GM23338 (cell line): ENCODE results near the gene GNAT1. TPM values are rescaled to one million over a fixed set of nuclear protein-coding genes. Genes with fewer than 3 reads are reported as not detected.

Source experiments
- ATAC-seq: fragments of 200-7000 bp; cut with Tn5 transposase; 3 replicates; pipeline ENCODE4 v1.9.1; 2020
- DNase-seq: peaks from one replicate; pipeline ENCODE4 v3.0.0-alpha.2; 2015; ENCODE audit warnings: low spot score
- H2AFZ ChIP-seq: fragments of 200-600 bp; sonication (generic); 2 replicates; pipeline ENCODE4 v1.8.0; 2016; ENCODE audit warnings: antibody characterized with exemption, mild to moderate bottlenecking, moderate library complexity
- H3F3A ChIP-seq: fragments of 200-600 bp; sonication (generic); replicated peaks from 2 replicates; pipeline ENCODE4 v1.8.0; 2017; ENCODE audit warnings: antibody characterized with exemption, mixed run types, low read depth
- H3K27ac ChIP-seq: fragments of 200-600 bp; sonication (generic); 2 replicates; pipeline ENCODE4 v1.6.1; 2016; ENCODE audit warnings: low read depth
- H3K27me3 ChIP-seq: fragments of 200-600 bp; sonication (generic); 2 replicates; pipeline ENCODE4 v1.8.0; 2016; ENCODE audit warnings: mild to moderate bottlenecking, mixed run types, moderate library complexity; ENCODE audit not compliant: insufficient read depth
- H3K36me3 ChIP-seq: fragments of 200-600 bp; sonication (generic); 2 replicates; pipeline ENCODE4 v1.8.0; 2016; ENCODE audit warnings: mild to moderate bottlenecking; ENCODE audit not compliant: insufficient read depth
- H3K4me1 ChIP-seq: fragments of 200-600 bp; sonication (generic); 2 replicates; pipeline ENCODE4 v1.8.0; 2016; ENCODE audit warnings: mild to moderate bottlenecking, moderate library complexity; ENCODE audit not compliant: insufficient read depth
- H3K4me2 ChIP-seq: fragments of 200-600 bp; sonication (generic); 2 replicates; pipeline ENCODE4 v1.7.1; 2017; ENCODE audit warnings: mixed run types
- H3K4me3 ChIP-seq: fragments of 200-600 bp; sonication (generic); 2 replicates; pipeline ENCODE4 v1.6.1; 2016; ENCODE audit warnings: mixed run types
- H3K79me2 ChIP-seq: fragments of 200-600 bp; sonication (generic); replicated peaks from 2 replicates; pipeline ENCODE4 v1.8.0; 2017; ENCODE audit warnings: mild to moderate bottlenecking; ENCODE audit not compliant: insufficient read depth
- H3K9me2 ChIP-seq: fragments of 200-600 bp; sonication (generic); 2 replicates; pipeline ENCODE4 v1.8.0; 2017; ENCODE audit not compliant: insufficient read depth
- H4K20me1 ChIP-seq: fragments of 200-600 bp; sonication (generic); replicated peaks from 2 replicates; pipeline ENCODE4 v1.8.0; 2017; ENCODE audit warnings: mild to moderate bottlenecking; ENCODE audit not compliant: insufficient read depth
- H3K27ac Mint-ChIP-seq: 2 replicates; pipeline ENCODE4 v1.8.0; 2020; ENCODE audit warnings: inconsistent platforms, mild to moderate bottlenecking, moderate library complexity, mixed read lengths
- H3K27me3 Mint-ChIP-seq: 3 replicates; pipeline ENCODE4 v1.8.0; 2022; ENCODE audit warnings: low read depth, mild to moderate bottlenecking, moderate library complexity, mixed read lengths, inconsistent platforms; ENCODE audit not compliant: insufficient read depth, poor library complexity
- H3K36me3 Mint-ChIP-seq: 3 replicates; pipeline ENCODE4 v1.8.0; 2021; ENCODE audit warnings: low read depth, mild to moderate bottlenecking, inconsistent platforms, moderate library complexity, mixed read lengths
- H3K4me1 Mint-ChIP-seq: 3 replicates; pipeline ENCODE4 v1.8.0; 2020; ENCODE audit warnings: mild to moderate bottlenecking, inconsistent platforms, mixed read lengths
- H3K4me3 Mint-ChIP-seq: 3 replicates; pipeline ENCODE4 v1.8.0; 2021; ENCODE audit warnings: moderate library complexity, mild to moderate bottlenecking, inconsistent platforms, mixed read lengths
- H3K9me3 Mint-ChIP-seq: 3 replicates; pipeline ENCODE4 v1.8.0; 2020; ENCODE audit warnings: moderate library complexity, mild to moderate bottlenecking, inconsistent platforms, mixed read lengths
- CREB1 ChIP-seq: fragments of 250-450 bp; sonication (Bioruptor Pico); IDR thresholded peaks from 2 replicates; pipeline ENCODE4 v1.5.0; 2020; ENCODE audit warnings: low read depth, mild to moderate bottlenecking, moderate library complexity
- EZH2phosphoT487 ChIP-seq: fragments of 200-600 bp; sonication (generic); IDR thresholded peaks from one replicate; pipeline ENCODE4 v1.8.1; 2018; ENCODE audit warnings: antibody characterized with exemption; ENCODE audit not compliant: unreplicated experiment
- NANOG ChIP-seq: IDR thresholded peaks from 2 replicates; pipeline ENCODE4 v1.6.1; 2016; ENCODE audit warnings: antibody characterized with exemption, borderline replicate concordance
- POLR2AphosphoS5 ChIP-seq: IDR thresholded peaks from 2 replicates; pipeline ENCODE4 v1.6.1; 2016; ENCODE audit warnings: antibody characterized with exemption, low read depth
- STAT1 ChIP-seq: IDR thresholded peaks from one replicate; pipeline ENCODE4 v1.6.1; 2016; ENCODE audit warnings: antibody characterized with exemption; ENCODE audit not compliant: unreplicated experiment
- ZNF114 ChIP-seq: fragments of 250-450 bp; sonication (Bioruptor Pico); IDR thresholded peaks from 2 replicates; pipeline ENCODE4 v1.5.0; 2020; ENCODE audit warnings: mild to moderate bottlenecking, moderate library complexity
- ZNF331 ChIP-seq: fragments of 250-450 bp; sonication (Bioruptor Pico); IDR thresholded peaks from 2 replicates; pipeline ENCODE4 v1.5.0; 2020; ENCODE audit warnings: low read depth, mild to moderate bottlenecking, moderate library complexity
- polyA plus RNA-seq: library from polyadenylated mRNA; unstranded; fragments of >200 nt; fragmentation: Nextera tagmentation; extraction: Ambion mirVana; gene quantifications from 2 replicates; pipeline ENCODE4 v1.2.1, GENCODE V29; 2016
- total RNA-seq: library from RNA; depleted of rRNA; stranded (reverse); fragments of >200 nt; shearing (Covaris generic); gene quantifications from 2 replicates; pipeline ENCODE4 v1.2.3, GENCODE V29; 2014
- TF ChIP-seq, protein P1 (sequence below): fragments of 250-450 bp; sonication (Bioruptor Pico); IDR thresholded peaks from 2 replicates; pipeline ENCODE4 v1.5.0; 2020; ENCODE audit warnings: mild to moderate bottlenecking, moderate library complexity
- TF ChIP-seq, protein P2 (sequence below), 2 experiments: fragments of 200-600 bp in 1 of 2; sonication (generic) in 1 of 2; conservative IDR thresholded peaks; 2 replicates each; pipeline versions ENCODE4 v1.5.1 to v1.6.1; 2016 to 2017; ENCODE audit warnings: antibody characterized with exemption in 2 of 2, low read depth in 2 of 2, mild to moderate bottlenecking in 2 of 2, moderate library complexity in 1 of 2
- TF ChIP-seq, protein P3 (sequence below): IDR thresholded peaks from one replicate; pipeline ENCODE4 v1.6.1; 2018; ENCODE audit warnings: antibody characterized with exemption; ENCODE audit not compliant: unreplicated experiment

GNAT1 gene
- total and polyA plus RNA-seq, 2 experiments from 2014 or later: not detected

DNA sequence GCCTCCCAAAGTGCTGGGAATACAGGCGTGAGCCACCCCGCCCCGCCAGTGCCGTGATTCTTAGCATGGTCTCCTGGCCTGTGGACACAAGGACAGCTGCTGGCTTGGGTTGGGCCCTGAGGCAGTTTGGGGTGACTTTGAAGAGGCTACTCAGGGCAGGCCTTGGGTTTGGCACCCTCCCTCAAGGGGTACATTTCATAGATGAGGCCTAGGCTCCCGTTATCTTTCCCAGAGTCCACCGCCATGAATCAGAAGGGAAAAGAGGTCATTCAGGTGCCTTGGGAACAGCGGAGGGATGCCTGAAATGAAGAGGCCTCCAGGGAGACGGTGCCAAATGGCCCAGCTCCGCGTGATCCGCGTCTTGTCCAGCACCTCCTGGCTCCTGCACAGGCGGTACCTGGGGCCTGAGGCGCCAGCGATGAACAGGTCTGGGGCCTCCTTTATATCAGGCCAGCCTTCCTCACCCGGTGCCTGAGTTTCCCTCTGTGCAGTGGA lies 53.9 kb downstream of the GNAT1 start:
- H3K36me3 ChIP-seq: no peaks in the 10 kb centered on the region
- Mint-ChIP-seq H3K36me3 (peaks cover 15% of the 10 kb centered on the region), H3K27ac (peak overlapping the region; percentile 94), H3K4me3 (peak overlapping the region; percentile 39; the same call in 1 of the 3 replicates), H3K9me3 (no peaks in the 10 kb centered on the region), H3K27me3 (peaks cover 19% of the 10 kb centered on the region), H3K4me1 (peaks cover 72% of the 10 kb centered on the region)
- H3K27ac ChIP-seq: peak overlapping the region; percentile 89
- peak overlapping the region; percentile 70 for H3K4me2 ChIP-seq
- peak overlapping the region; percentile 35; the same call in 1 of the 2 replicates for H3K4me3 ChIP-seq
- peaks cover 87% of the 10 kb centered on the region for H3K79me2 ChIP-seq
- peaks cover 12% of the 10 kb centered on the region; the same call in 1 of the 2 replicates for H3F3A ChIP-seq
- peaks cover 44% of the 10 kb centered on the region for H4K20me1 ChIP-seq
- no peaks in the 10 kb centered on the region for H3K9me2 ChIP-seq
- DNase-seq (no peak), ATAC-seq (0 out of 3 replicates have a peak, but pooled peaks have one; percentile 0)
- no peak overlapping the region for H2AFZ ChIP-seq
- no peaks in the 10 kb centered on the region for H3K27me3 ChIP-seq
- TF ChIP-seq ZNF331 (no peak), CREB1 (CRISPR knock-in tag) (no peak), EZH2phosphoT487 (no peak), POLR2AphosphoS5 (no peak), NANOG (no peak), ZNF114 (CRISPR knock-in tag) (no peak), STAT1 (no peak)
- TF ChIP-seq, protein P1, sequence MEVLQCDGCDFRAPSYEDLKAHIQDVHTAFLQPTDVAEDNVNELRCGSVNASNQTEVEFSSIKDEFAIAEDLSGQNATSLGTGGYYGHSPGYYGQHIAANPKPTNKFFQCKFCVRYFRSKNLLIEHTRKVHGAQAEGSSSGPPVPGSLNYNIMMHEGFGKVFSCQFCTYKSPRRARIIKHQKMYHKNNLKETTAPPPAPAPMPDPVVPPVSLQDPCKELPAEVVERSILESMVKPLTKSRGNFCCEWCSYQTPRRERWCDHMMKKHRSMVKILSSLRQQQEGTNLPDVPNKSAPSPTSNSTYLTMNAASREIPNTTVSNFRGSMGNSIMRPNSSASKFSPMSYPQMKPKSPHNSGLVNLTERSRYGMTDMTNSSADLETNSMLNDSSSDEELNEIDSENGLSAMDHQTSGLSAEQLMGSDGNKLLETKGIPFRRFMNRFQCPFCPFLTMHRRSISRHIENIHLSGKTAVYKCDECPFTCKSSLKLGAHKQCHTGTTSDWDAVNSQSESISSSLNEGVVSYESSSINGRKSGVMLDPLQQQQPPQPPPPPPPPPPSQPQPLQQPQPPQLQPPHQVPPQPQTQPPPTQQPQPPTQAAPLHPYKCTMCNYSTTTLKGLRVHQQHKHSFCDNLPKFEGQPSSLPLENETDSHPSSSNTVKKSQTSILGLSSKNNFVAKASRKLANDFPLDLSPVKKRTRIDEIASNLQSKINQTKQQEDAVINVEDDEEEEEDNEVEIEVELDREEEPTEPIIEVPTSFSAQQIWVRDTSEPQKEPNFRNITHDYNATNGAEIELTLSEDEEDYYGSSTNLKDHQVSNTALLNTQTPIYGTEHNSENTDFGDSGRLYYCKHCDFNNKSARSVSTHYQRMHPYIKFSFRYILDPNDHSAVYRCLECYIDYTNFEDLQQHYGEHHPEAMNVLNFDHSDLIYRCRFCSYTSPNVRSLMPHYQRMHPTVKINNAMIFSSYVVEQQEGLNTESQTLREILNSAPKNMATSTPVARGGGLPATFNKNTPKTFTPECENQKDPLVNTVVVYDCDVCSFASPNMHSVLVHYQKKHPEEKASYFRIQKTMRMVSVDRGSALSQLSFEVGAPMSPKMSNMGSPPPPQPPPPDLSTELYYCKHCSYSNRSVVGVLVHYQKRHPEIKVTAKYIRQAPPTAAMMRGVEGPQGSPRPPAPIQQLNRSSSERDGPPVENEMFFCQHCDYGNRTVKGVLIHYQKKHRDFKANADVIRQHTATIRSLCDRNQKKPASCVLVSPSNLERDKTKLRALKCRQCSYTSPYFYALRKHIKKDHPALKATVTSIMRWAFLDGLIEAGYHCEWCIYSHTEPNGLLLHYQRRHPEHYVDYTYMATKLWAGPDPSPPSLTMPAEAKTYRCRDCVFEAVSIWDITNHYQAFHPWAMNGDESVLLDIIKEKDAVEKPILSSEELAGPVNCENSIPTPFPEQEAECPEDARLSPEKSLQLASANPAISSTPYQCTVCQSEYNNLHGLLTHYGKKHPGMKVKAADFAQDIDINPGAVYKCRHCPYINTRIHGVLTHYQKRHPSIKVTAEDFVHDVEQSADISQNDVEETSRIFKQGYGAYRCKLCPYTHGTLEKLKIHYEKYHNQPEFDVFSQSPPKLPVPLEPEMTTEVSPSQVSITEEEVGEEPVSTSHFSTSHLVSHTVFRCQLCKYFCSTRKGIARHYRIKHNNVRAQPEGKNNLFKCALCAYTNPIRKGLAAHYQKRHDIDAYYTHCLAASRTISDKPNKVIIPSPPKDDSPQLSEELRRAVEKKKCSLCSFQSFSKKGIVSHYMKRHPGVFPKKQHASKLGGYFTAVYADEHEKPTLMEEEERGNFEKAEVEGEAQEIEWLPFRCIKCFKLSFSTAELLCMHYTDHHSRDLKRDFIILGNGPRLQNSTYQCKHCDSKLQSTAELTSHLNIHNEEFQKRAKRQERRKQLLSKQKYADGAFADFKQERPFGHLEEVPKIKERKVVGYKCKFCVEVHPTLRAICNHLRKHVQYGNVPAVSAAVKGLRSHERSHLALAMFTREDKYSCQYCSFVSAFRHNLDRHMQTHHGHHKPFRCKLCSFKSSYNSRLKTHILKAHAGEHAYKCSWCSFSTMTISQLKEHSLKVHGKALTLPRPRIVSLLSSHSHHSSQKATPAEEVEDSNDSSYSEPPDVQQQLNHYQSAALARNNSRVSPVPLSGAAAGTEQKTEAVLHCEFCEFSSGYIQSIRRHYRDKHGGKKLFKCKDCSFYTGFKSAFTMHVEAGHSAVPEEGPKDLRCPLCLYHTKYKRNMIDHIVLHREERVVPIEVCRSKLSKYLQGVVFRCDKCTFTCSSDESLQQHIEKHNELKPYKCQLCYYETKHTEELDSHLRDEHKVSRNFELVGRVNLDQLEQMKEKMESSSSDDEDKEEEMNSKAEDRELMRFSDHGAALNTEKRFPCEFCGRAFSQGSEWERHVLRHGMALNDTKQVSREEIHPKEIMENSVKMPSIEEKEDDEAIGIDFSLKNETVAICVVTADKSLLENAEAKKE (CRISPR knock-in tag): no peak
- TF ChIP-seq, protein P2, sequence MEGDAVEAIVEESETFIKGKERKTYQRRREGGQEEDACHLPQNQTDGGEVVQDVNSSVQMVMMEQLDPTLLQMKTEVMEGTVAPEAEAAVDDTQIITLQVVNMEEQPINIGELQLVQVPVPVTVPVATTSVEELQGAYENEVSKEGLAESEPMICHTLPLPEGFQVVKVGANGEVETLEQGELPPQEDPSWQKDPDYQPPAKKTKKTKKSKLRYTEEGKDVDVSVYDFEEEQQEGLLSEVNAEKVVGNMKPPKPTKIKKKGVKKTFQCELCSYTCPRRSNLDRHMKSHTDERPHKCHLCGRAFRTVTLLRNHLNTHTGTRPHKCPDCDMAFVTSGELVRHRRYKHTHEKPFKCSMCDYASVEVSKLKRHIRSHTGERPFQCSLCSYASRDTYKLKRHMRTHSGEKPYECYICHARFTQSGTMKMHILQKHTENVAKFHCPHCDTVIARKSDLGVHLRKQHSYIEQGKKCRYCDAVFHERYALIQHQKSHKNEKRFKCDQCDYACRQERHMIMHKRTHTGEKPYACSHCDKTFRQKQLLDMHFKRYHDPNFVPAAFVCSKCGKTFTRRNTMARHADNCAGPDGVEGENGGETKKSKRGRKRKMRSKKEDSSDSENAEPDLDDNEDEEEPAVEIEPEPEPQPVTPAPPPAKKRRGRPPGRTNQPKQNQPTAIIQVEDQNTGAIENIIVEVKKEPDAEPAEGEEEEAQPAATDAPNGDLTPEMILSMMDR (conservative IDR thresholded peaks at IDR 0.05; ENCODE audit: low read depth in 2 of 2): no peak
- TF ChIP-seq, protein P3, sequence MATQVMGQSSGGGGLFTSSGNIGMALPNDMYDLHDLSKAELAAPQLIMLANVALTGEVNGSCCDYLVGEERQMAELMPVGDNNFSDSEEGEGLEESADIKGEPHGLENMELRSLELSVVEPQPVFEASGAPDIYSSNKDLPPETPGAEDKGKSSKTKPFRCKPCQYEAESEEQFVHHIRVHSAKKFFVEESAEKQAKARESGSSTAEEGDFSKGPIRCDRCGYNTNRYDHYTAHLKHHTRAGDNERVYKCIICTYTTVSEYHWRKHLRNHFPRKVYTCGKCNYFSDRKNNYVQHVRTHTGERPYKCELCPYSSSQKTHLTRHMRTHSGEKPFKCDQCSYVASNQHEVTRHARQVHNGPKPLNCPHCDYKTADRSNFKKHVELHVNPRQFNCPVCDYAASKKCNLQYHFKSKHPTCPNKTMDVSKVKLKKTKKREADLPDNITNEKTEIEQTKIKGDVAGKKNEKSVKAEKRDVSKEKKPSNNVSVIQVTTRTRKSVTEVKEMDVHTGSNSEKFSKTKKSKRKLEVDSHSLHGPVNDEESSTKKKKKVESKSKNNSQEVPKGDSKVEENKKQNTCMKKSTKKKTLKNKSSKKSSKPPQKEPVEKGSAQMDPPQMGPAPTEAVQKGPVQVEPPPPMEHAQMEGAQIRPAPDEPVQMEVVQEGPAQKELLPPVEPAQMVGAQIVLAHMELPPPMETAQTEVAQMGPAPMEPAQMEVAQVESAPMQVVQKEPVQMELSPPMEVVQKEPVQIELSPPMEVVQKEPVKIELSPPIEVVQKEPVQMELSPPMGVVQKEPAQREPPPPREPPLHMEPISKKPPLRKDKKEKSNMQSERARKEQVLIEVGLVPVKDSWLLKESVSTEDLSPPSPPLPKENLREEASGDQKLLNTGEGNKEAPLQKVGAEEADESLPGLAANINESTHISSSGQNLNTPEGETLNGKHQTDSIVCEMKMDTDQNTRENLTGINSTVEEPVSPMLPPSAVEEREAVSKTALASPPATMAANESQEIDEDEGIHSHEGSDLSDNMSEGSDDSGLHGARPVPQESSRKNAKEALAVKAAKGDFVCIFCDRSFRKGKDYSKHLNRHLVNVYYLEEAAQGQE: no peak
- H3K4me1 ChIP-seq: peaks cover 55% of the 10 kb centered on the region
